Left lobe of liver (tissue), 2 donors: Measurements from ENCODE around the gene KRTAP10-7. TPM values are rescaled to one million over a fixed set of nuclear protein-coding genes. Genes with fewer than 3 reads are reported as not detected.
"Not testable (repeated sequence)": the region's sequence is repeated elsewhere in the genome, so short reads cannot be mapped to it uniquely, and the experiment has no call there.

Experiments used
- ATAC-seq: fragments of 200-7000 bp; cut with Tn5 transposase; one replicate; pipeline ENCODE4 v1.9.1; 2020; ENCODE audit warnings: mild to moderate bottlenecking, moderate library complexity
- DNase-seq: peaks from one replicate; pipeline ENCODE4 v3.0.0-alpha.2; 2020; ENCODE audit warnings: low spot score
- total RNA-seq: library from RNA; stranded (reverse); gene quantifications from one replicate; pipeline ENCODE4 v1.2.1, GENCODE V29; 2021
- donor health status: DM: no; HTN: no; CAD: no; lungs with moderate emphysema.
- donor health status: DM: no; HTN: yes; CAD: no.

Gene KRTAP10-7
- total RNA-seq, 1 donor from 2014 or later: not detected

DNA sequence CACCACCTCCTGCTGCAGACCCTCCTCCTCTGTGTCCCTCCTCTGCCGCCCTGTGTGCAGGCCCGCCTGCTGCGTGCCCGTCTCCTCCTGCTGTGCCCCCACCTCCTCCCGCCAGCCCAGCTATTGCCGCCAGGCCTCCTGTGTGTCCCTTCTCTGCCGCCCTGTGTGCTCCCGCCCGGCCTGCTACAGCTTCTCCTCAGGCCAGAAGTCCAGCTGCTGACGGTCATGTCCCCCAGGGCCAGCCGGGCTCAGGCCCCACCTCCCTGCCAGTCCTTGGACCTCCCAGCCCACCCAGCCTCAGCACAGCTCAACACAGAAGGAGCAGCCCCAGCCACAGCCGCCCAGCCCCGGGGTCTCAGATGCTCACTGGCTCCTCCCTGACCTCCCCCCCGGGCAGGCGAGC lies 27.4 kb downstream of the KRTAP10-7 start:
- not testable (repeated sequence) for ATAC-seq, DNase-seq

DNA sequence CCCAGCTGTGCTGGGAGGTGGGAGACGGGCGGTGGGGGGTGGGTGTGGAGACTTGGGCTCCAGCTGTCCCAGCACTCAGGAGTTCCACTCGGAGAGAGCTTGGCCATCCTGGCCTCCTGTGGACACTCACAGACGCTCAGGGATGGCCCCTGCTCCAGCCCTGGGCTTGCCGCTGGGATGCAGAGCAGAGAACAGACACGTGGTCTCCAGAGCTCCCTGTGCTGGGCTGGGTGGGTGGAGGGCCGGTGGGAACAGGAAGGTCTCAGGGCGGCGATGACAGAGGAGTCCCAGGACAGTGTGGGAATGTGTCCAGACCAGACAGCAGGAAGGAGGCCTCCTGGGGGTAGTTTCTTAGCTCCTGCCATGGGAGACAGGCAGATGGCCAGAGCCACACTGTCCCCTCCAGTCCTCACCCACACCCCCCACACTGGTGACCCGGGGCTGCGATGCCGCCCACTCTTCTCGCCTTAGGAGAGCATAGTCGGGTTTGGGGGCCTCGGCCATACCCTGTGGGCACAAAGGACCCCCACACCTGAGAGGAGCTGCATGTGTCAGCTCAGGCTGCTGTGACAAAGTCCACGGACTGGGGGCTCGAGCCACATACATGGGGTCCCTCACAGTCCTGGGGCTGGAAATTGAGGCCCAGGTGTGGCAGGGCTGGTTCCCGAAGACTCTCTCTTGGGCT lies 28.5 kb downstream of the KRTAP10-7 start:
- ATAC-seq: no peak
- DNase-seq: no peak

DNA sequence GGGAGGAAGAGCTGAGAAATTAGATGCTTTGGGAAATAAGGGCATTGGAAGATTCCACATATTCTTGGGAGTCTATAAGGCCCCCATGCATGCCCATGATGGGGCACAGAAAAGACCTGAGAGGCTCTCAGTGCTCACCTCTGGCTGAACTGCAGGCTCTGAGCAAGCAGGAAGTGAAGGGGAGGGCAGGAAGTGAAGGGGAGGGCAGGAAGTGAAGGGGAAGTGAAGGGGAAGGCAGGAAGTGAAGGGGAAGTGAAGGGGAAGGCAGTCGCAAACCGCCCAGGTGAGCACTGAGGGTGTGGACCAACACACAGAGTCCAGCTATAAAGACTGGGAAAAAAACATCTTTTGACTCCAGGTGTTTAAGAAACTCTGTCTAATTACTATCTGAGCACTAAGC lies 30.0 kb downstream of the KRTAP10-7 start:
- DNase-seq (no peak), ATAC-seq (no peak)

DNA sequence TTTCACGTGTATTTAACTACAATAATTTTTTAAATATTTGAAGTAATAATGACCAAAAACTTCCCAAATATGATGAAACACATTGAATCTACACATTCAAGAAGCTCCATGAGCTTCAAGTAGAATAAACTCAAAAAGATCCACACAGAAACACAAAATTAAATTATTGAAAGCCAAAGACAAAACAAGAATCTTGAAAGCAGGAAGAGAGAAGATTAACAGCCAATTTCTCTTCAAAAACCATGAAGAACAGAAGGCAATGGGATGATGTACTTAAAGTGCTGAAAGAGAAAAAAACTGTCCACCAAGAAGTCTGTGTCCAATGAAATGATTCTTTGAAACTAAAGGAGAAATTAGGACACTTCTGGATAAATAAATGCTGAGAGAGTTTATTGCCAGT lies 31.7 kb downstream of the KRTAP10-7 start:
- no peak for ATAC-seq
- DNase-seq: no peak

DNA sequence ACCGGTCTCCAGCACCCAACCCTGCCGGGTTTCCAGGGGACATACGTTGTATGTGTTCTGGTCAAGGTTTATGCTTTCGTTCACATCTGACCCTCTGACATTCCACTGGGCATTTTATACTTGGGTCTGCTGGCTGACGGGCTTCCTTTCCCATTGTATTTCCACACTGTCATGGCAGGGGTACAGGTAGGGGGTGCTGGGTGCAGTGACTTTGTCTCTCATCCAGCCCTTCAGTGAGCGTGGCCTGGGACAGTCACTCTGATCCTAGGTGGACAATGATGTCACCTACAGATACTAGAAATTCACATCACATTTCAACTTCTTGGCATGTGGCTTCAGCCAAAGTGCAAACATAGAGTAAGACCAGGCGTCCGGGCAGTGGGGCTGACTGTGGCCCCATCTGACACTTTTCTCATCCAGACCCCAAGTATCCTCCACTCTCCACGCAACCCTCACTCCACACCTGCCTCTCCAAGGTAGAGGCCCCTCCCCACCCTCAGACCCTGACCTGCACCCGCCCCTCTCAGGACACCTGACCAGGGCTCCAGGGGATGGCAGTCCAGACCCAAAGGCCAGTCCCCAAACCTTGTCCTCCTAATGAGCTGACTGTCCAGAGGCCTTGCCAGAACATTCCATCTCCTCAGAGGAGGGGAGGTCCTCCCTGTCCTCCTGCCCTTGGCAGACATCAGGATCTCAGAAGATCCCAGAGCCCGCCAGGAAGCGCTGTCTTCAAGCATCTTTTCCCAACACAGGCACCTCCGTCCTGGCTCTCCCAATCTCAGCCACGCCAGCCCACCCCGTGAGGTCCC lies 36.0 kb downstream of the KRTAP10-7 start:
- no peak for ATAC-seq

DNA sequence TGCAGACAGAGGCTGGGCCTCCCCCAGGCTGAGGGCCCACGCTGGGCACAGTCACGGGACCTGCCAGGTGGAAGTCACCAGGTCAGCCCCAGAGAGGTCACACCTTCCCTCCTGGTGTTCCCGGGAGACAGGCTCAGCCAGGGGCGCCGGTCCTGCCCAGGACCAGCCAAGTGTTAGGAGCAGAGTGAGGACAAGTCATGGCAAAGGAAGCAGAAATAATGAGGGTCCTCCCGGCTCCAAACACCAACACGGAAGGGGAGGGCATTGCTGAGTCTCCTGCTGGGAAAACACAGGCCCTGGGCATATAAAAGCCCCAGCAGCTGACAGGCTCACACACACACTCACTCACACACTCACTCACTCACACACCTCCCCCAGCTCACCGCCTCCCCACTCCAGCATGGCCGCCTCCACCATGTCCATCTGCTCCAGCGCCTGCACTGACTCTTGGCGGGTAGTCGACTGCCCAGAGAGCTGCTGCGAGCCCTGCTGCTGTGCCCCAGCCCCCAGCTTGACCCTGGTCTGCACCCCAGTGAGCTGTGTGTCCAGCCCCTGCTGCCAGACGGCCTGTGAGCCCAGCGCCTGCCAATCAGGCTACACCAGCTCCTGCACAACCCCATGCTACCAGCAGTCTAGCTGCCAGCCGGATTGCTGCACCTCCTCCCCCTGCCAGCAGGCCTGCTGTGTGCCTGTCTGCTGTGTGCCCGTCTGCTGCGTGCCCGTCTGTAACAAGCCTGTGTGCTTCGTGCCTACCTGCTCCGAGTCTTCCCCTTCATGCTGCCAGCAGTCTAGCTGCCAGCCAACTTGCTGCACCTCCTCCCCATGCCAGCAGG lies 36.8 kb downstream of the KRTAP10-7 start, which contains the start of gene KRTAP10-10:
Gene KRTAP10-10, plus strand, starts transcription at position 339 of the 833 bp plus-strand sequence. Its CDS starts 62 bp downstream, at position 401.
- ATAC-seq: no peak
- DNase-seq: no peak

More for the DNA sequence above, 36.0 kb downstream of the KRTAP10-7 start:
- no peak for DNase-seq

DNA sequence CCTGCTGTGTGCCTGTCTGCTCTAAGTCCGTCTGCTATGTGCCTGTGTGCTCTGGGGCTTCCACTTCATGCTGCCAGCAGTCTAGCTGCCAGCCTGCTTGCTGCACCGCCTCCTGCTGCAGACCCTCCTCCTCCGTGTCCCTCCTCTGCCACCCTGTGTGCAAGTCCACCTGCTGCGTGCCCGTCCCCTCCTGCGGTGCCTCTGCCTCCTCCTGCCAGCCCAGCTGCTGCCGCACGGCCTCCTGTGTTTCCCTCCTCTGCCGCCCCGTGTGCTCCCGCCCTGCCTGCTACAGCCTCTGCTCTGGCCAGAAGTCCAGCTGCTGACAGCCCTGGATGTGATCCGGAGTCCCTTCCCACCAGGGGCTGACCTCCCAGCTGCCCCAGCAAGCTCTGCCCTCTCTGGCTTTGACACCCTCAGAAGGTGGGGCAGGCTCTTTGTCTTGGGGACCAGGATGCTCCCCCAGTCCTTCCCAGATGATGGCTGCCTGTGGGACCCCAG lies 37.5 kb downstream of the KRTAP10-7 start:
- DNase-seq: not testable (repeated sequence)
- peak; percentile 43 for ATAC-seq

DNA sequence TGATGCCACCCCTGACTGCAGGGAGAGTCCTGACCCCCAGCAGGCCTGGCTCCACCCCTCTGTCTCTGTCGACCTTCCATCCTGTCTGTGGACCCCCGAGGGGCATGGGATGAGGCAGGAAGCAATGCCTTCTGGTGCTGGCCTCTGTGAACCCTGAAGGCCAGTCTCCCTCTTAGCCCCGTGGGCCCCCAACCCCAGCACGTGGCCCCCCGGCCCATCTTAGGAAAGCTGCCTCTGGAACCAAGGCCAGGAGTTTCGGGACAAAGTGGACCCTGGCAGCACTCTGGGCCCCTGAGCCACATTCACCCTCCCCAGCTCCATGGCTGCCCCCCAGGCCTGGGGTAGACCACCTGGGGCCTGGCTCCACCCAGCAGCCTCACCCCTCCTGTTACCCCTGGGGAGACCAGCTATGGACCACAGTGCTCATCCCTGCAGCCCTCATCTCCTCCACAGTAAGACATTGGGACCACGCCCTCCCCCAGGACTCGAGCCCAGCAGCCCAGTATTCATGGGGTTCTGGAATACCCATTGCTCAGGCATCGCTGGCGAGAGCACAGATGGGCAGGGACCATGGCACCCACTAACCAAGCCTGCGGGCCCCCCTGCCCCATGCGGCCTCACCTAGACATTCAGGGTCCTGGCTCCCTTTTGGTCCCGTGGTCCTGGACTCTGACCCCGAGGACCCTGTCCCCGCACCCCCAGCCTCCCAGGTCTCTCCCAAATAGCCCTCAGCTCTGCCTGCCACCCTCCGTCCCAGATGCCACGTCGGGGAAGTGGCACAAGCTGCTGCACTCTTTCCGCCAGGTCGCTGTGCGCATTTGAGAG lies 38.3 kb downstream of the KRTAP10-7 start:
- not testable (repeated sequence) for ATAC-seq

DNA sequence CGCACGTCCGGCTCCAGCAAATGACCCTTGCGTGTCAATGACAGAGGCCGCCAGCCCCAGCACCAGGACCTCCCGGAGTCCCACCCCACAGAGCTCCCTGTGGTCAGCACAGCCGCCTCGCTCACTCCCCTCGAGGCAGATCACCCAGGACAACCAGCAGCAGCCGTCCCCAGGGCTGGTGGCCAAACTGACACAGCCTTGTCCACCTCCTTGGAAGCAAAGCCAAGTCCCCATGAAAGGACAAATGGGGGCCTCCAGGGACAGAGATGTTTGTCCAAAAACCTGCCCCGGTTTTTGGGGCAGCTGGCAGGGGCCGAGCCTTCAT lies 38.9 kb downstream of the KRTAP10-7 start:
- no peak for ATAC-seq
- no peak for DNase-seq

More for the DNA sequence above, 38.3 kb downstream of the KRTAP10-7 start:
- not testable (repeated sequence) for DNase-seq

DNA sequence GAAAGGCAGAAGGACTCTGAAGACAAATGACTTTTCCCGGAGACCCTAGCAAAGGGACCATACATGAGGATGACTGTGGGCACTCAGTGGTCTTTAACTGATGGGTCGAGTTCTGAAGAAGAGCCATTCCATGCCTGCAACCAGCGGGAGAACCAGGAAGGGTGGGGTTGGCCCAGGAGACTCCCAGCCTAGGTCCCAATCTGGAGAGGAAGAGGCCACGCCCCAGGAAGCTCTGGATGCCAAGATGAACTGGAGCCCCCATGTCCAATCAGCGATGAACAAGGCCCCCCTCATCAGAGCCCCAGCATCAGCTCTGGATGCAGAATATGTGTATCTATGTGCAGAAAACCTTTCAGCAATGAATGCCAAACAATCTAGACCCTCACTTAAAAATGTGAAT lies 40.4 kb downstream of the KRTAP10-7 start:
- ATAC-seq (no peak), DNase-seq (no peak)

DNA sequence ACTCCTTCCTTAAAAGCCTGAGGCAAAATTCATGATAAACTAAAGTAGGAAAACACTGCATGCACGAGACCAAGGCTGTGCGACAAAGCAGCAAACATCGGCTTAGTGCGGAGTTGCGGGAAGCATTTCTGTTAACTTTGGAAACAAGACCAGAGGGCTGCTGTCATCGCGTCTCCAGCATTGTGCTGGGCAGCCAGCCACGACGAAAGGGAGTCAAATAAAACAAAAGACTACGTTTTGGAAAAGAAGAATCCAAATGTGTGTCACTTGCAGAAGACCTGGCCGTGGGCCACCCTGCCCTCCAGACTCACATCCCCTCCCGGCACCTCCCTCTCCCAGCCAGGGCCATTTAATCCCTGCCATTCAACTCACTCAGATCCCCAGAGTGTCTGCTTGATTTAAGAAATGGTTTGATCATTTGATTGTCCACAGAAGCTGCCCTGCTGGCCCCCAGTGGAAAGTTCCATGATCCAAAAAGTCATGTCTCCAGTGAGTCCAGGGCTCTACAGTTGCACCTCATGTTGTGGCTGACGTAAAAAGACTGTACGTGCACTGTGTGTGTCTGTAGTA lies 43.4 kb downstream of the KRTAP10-7 start:
- ATAC-seq: no peak
- no peak for DNase-seq

DNA sequence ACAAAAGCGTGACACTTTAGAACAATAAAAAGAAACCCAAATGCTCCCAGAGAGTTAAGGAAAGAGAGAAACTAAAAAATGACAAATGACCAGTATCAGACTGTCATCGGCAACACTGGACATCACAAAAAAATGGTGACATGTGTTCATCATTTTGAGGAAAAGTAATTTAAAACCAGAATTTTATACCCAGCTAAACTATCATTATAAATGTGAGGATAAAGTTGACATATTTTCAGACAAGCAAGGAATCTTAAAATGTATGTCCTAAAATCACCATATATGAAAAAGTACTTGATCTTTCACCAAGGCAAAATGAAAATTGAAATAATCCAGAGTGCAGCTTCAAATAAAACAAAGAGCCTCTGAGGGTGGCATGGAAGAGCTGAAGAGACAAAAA lies 44.5 kb downstream of the KRTAP10-7 start:
- ATAC-seq: no peak
- no peak for DNase-seq

DNA sequence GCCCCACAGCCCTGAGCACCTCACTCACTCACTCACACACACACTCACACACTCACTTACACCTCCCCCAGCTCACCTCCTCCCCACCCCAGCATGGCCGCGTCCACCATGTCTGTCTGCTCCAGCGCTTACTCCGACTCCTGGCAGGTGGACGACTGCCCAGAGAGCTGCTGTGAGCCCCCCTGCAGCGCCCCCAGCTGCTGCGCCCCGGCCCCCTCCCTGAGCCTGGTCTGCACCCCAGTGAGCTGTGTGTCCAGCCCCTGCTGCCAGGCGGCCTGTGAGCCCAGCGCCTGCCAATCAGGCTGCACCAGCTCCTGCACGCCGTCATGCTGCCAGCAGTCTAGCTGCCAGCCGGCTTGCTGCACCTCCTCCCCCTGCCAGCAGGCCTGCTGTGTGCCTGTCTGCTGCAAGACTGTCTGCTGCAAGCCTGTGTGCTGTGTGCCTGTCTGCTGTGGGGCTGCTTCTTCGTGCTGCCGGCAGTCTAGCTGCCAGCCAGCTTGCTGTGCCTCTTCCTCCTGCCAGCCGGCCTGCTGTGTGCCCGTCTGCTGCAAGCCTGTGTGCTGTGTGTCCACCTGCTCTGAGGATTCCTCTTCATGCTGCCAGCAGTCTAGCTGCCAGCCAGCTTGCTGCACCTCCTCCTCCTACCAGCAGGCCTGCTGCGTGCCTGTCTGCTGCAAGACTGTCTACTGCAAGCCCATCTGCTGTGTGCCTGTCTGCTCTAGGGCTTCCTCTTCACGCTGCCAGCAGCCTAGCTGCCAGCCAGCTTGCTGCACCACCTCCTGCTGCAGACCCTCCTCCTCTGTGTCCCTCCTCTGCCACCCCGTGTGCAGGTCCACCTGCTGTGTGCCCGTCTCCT lies 46.2 kb downstream of the KRTAP10-7 start, which contains the start of gene KRTAP10-11:
Gene KRTAP10-11, plus strand, starts transcription at position 49 of the 856 bp plus-strand sequence. Its CDS starts 45 bp downstream, at position 94.
- not testable (repeated sequence) for ATAC-seq, DNase-seq

DNA sequence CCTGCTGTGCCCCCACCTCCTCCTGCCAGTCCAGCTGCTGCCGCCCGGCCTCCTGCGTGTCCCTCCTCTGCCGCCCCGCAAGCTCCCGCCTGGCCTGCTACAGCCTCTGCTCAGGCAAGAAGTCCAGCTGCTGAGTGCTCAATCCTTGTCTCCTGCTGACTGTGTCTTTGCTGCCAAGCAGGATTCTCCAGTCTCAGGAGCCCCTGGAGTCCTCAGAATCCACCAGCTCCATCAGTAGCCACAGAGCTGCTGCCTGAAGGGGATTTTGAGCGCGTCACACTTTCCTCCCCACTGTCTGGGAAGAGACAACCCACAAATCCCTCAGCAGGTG lies 46.8 kb downstream of the KRTAP10-7 start:
- DNase-seq (no peak), ATAC-seq (no peak)

DNA sequence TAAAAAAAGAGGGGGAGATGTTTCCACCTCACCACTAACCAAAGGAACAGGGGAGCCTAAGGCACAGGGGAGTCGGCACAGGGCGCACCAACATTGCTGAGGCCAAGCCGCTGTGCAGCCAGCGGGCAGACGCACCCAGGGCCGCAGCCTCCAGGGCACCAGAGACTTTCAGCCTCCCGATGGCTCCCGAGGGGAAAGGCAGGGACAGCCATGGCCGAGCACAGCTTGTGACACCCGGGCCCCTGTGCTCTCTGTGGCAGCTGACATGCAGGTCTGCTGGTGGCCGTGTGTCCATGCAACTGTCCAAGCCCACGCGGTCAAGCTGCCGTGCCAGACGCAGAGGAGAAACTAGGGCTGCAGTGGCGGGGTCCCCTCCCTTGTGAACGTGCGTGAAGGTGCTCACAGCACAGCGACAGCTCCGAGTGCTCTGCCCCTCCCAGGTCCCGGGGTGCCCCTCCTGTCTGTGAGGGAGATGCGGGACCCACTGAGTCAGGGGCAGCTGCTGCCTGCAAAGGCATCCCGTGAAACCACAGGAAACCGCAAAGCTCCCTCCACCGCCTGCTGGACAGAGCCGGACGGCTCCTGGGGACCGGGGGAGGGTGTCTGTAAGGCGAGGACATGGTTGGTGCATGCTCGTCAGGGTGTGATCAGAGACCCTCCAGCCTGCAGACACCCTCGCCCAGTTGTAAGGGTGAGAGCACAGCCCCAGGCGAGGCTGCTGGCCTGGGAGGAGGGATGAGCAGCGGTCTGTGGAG lies 48.3 kb downstream of the KRTAP10-7 start:
- DNase-seq: no peak
- ATAC-seq: no peak

DNA sequence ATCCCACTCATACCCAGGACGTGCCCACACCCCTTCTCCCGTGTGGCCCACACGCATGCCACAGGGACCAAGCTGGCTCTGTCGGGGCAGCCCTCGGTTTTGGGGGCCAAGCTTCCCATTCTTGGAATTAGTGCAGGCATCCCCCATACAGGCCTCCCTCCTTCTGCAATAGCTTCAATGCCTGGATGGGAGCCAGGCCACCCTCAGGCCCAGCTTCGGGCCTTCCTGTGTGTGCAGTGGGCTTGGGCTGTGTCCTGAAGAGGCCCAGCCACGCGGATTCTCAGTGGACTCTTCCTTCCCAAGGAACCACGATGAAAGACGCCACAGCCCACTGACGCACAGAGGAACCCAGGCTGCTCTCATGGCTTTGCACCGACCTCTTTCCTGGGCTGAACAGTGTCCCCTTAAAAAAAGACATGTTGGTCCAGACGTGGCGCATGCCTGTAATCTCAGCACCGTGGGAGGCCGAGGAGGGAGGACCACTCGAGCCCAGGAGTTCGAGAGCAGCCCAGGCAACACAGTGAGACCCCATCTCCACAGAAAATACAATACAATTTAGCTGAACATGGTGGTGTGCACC lies 49.2 kb downstream of the KRTAP10-7 start:
- DNase-seq (no peak), ATAC-seq (no peak)

DNA sequence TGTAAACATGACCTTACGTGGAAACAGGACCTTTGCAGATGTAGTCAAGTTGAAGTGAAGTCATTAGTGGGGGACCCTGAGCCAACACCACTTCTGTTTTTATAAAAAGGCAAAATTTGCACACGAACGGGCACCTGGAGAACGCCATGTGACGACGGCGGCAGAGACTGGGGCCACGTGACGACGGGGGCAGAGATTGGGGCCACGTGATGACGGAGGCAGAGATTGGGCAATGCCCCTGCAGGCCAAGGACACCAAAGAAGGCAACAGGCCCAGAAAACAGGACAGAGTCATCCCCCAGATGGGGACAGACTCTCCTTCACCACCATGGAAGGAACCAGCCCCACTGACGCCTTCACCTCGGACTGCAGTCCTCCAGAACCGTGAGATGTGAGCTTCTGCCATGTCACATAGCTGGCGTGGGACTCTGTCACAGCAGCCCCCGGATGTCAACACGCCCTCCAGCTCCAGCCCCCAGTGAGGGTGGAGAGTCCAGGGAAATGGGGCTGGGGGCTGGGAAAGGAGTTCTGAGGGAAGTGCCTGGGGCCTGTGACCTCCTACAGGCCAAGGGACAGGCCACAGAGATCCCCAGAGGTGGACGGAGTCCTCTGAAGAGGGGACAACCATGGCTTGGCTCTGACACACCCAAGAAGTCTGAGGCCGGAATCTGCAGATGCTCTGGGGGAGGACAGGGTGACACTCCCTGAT lies 50.0 kb downstream of the KRTAP10-7 start:
- ATAC-seq (no peak), DNase-seq (no peak)
